Fibroblast of villous mesenchyme (primary cell): ENCODE data around the gene LTK. TPM values are rescaled to one million over a fixed set of nuclear protein-coding genes. Genes with fewer than 3 reads are reported as not detected.
A peak's percentile ranks its signal among the peaks of the same experiment; 100 is the strongest.

Source experiments
- DNase-seq: peaks from one replicate; pipeline ENCODE4 v3.0.0-alpha.2; 2010; ENCODE audit warnings: low read depth
- H3K4me3 ChIP-seq: 2 replicates; pipeline ENCODE4 v1.5.1; 2011; ENCODE audit warnings: low read depth, mild to moderate bottlenecking, low read length
- total RNA-seq: library from RNA; depleted of rRNA; stranded (reverse); fragments of >200 nt; gene quantifications from 2 replicates; pipeline ENCODE4 v1.2.3, GENCODE V29; 2012
- TF ChIP-seq, protein P1 (sequence below): IDR thresholded peaks from 2 replicates; pipeline ENCODE4 v1.5.1; 2012; ENCODE audit warnings: low read depth, mild to moderate bottlenecking, low read length; ENCODE audit not compliant: insufficient read depth

Gene LTK
- 0.86 and 1.6 TPM in 2 replicates for total RNA-seq

DNA sequence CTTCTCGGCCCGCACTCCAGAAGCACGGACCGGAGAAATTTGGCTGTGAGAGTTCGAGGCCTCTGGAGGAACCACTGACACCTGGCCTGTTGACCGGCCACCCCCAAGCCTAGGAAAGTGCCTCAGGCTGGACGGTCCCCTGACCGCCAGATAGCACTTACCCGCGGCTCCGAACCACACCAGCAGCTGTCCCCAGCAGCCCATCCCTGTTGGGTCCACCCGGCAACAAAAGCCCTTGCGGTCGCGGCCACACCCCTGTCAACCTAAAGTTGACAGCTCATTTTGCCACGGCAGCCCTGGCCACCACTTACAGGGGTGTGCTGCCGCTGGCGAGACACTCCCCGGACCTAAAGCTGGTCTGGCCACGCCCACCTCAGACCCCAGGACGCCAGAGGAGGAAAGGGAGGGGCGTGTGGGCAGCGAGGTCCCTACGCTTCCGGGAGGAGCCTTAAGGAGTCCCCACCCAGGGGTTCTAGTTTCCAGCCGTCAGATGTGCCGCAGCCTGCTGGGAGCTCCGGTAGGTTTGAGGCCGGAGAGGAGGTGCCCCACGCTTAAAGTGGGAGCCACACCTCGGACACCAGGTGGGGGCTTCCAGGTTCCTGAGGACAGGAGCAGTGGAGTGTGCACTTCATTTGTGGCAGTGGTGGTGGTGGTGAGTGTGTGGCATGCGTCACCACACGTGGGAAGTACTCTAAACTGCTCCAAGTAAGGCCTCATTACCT, at the start of gene LTK:
TSS of gene LTK (minus strand) at position 322 of the 722 bp plus-strand sequence. CDS start at position 204, 118 bp downstream.
- DNase-seq, result peak; percentile 38
- peak within 1 kb of the TSS; percentile 63 for H3K4me3 ChIP-seq
- TF ChIP-seq, protein P1, sequence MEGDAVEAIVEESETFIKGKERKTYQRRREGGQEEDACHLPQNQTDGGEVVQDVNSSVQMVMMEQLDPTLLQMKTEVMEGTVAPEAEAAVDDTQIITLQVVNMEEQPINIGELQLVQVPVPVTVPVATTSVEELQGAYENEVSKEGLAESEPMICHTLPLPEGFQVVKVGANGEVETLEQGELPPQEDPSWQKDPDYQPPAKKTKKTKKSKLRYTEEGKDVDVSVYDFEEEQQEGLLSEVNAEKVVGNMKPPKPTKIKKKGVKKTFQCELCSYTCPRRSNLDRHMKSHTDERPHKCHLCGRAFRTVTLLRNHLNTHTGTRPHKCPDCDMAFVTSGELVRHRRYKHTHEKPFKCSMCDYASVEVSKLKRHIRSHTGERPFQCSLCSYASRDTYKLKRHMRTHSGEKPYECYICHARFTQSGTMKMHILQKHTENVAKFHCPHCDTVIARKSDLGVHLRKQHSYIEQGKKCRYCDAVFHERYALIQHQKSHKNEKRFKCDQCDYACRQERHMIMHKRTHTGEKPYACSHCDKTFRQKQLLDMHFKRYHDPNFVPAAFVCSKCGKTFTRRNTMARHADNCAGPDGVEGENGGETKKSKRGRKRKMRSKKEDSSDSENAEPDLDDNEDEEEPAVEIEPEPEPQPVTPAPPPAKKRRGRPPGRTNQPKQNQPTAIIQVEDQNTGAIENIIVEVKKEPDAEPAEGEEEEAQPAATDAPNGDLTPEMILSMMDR, result no peak

DNA sequence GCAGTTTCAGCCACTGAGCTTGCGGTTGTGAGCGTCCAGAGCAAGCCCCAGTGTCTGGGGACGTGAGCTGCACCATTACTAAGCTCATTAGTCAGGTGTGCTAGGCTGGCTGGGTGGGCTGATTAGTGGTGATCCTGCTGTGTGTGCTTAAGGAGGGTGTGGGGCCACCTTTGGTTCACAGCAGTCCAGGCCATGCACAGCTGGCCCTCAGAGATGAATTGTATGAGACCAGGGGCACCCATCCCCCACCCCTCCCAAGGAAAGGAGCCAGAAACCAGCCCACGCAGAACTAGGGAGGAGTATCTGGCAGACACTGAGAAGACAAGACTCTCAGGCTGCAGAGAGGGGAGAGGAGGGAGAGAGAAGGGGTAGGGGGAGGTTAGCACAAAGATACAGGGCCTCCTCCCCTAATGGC, 49.2 kb upstream of the LTK start:
- DNase-seq, result no peak
- TF ChIP-seq, protein P1, result no peak
- H3K4me3 ChIP-seq, result no peak overlapping the region

DNA sequence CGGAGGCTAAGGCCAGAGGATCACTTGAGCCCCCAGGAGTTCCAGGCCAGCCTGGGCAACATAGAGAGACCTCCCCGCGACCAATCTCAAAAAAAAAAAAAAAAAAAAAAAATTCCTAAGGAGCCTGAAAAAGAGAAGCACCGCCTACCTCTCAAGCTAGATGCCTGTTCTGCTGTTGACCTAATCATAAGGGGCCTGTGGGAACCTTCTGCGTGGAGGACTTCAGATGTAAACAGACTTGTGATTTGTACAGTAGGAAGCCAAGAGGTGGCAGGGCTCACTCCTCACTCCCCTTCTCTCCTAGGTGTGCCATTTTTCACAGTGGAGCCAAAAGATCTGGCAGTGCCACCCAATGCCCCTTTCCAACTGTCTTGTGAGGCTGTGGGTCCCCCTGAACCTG, 48.6 kb upstream of the LTK start:
- H3K4me3 ChIP-seq, result no peak overlapping the region
- no peak for DNase-seq
- TF ChIP-seq, protein P1, result no peak

DNA sequence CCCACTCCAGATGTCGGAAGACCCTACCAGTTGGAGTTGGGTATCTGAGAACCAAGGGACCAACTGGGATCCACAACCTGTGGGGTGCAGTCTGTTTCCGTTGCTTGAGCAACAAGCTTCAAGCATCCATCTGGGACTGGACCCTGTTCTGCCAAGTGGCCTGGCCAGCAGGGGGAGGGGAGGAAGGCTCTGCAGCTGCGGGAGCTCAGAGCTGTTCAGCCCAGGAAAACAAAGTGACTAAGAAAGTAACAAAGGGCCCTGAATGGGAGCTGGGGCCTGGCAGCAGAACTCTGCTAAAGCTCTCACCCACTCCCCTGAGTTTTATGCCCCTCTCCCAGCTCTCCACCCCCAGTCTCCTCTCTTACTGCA, 48.1 kb upstream of the LTK start:
- TF ChIP-seq, protein P1, result peak; percentile 33
- H3K4me3 ChIP-seq, result no peak overlapping the region
- DNase-seq, result peak; percentile 50

DNA sequence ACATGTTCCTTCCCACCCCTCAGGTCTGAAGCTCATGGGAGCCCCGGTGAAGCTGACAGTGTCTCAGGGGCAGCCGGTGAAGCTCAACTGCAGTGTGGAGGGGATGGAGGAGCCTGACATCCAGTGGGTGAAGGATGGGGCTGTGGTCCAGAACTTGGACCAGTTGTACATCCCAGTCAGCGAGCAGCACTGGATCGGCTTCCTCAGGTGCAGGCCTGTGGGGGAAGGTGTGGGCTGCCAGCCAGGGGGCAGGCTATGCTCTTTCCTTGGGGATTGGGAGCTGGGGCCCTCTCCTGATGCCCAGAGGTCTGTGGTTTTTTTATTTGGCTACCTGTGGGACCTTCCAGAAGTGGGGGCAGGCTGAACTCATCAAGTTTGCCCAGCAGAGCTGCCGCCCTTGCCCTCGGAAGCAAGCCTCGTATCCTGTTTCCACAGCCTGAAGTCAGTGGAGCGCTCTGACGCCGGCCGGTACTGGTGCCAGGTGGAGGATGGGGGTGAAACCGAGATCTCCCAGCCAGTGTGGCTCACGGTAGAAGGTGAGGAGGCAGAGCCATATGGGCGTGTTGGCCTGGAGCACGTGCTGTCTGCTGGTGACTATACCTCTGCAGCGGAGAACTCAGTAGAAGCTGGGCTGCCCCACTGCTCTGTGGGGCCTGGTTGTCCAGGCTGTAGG, 47.6 kb upstream of the LTK start:
- TF ChIP-seq, protein P1, result no peak
- no peak for DNase-seq
- H3K4me3 ChIP-seq, result no peak overlapping the region

DNA sequence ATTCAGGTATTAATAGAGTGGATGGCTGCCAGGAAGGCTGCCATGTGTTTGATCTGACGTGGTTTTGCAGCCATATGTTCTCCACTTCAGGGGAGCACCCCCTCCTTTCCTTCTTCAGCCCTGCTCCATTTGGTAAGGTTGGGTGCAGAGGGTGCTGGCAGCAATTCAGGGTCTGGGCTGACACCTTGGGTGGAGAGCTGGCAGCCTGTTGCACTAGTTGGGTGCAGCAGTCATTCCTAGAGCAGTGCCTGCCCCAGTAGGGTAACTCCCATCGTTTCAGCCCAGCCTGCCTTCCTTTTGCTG, 46.9 kb upstream of the LTK start:
- no peak overlapping the region for H3K4me3 ChIP-seq
- DNase-seq, result no peak
- TF ChIP-seq, protein P1, result no peak

DNA sequence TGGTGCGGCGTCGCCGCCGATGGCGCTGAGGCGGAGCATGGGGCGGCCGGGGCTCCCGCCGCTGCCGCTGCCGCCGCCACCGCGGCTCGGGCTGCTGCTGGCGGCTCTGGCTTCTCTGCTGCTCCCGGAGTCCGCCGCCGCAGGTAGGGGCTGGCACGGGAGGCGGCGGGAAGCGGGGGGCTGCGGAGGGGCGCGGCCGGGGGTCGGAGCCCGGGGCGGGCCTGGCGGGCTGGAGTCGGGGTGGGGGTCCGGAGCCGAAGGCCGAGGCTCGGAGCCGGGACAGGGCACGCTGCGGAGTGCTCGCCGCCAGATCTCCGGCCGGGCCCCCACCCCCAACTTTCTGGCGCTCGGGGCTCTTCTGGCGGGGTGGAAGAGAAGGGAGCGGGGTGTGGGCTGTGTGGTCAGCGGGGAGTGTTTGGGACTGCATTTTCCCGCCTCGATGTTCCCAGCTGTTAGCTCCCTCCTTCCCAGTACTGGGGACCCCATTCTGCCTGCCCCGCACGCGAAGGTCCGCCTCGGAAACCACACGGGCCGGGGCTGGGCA, 45.7 kb upstream of the LTK start:
- H3K4me3 ChIP-seq, result peak overlapping the region; percentile 70
- no peak for DNase-seq
- TF ChIP-seq, protein P1, result no peak
